Activated T-helper 9 cell treated with anti-CD3 and anti-CD28 coated beads, Interleukin-2, amount 50 U/mL, for 16 hours (primary cell): ENCODE data around the gene PSD.

Source experiments
- DNase-seq: peaks from one replicate; pipeline ENCODE4 v3.0.0-alpha.2; 2020; ENCODE audit warnings: low read depth

Gene PSD

GRCh38 chr10:102438374-102438773, 19.8 kb upstream of the PSD start:
- no peak for DNase-seq

GRCh38 chr10:102437515-102437914, 18.9 kb upstream of the PSD start:
- no peak for DNase-seq

- no peak for DNase-seq
These were observed 17.7 kb upstream of the PSD start for GRCh38 chr10:102436312-102436711.

DNA sequence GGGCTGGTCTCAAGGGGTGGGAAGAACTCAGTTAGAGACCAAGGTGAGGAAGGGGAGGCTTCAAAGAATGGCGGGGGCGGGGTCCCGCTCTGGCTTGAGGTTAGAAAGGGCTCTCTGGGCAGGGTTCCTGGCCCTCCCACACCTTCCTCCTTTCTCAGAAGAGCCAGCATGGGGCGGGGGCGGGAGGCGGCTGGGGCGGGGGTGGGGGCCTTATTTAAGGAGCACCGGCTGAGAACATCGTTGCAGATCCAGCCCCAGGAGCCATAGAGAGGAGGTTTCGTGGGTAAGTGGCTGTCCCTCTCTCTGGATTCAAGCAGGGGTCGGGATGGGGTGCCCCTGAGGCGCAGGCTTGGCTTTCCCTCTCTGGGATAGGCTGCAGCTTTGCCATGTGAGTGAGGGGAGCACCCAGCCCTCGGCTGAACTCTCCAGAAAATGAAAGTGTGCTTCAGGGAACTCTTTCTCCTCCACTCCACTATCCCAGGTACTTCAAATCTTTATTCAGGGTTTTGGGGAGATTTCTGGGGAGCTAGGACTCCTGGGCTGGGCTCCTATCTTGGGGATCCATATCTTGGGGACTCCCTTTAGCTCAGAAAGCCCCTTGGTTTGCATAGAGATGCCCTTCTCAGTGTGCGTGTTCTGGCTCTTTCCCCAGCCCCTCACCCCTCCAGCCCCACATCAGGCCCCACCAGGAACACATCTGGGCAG, 17.1 kb upstream of the PSD start:
- no peak for DNase-seq

GRCh38 chr10:102435133-102435497, 16.5 kb upstream of the PSD start:
- DNase-seq: no peak

GRCh38 chr10:102434394-102435132, 16.0 kb upstream of the PSD start:
- DNase-seq: no peak

DNA sequence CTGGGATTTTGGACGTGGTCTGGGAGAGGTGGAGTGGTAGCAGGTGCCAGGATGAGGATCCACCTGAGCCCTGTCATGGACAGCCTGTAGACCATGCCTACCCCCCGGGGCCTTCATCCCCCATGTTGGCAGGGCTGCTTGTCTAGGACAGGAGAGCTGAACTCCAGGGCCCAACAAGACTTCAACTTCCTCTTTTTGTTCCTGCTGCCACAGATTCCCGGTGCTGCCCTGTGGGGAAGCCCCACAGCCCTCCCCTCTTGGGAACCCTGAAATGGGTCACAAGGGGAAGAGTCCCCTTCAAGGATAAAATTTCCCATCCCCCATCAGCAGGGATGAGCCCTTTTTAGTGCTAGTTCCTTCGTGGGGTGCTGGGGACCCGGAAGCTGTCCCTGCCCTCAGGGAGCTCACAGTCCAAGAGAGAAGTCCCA, 15.0 kb upstream of the PSD start:
- no peak for DNase-seq

GRCh38 chr10:102432162-102432950, 13.8 kb upstream of the PSD start, which contains the start of gene CUEDC2:
Gene CUEDC2, minus strand, starts transcription at chr10:102432574. Its CDS starts 7,386 bp downstream, at chr10:102425188.
- DNase-seq: peak; percentile 92

- no peak for DNase-seq
These were observed 13.0 kb upstream of the PSD start for GRCh38 chr10:102431452-102432124.

- DNase-seq: no peak
These were observed 10.9 kb upstream of the PSD start for GRCh38 chr10:102429468-102429867.

DNA sequence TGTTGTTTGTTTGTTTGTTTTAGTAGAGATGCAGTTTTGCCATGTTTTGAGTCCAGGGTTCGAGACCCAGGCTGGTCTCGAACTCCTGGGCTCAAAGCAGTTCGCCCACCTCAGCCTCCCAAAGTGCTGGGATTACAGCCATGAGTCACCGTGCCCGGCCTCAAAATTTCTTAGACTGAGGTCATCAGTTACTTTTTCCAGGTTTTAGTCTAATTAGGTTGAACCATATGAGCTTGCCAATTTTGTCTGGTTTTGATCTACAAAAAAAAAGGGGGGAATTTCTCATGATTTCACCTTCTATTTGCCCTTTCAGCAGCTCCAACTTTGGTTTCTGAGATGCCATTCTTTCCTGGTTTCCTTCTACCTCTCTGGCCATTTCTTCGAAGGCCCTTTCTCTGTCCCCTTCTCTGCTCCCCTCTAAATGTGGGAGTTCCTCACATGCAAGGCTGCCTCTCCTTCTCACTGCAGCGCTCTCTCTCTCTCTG, 8.3 kb upstream of the PSD start:
- no peak for DNase-seq

DNA sequence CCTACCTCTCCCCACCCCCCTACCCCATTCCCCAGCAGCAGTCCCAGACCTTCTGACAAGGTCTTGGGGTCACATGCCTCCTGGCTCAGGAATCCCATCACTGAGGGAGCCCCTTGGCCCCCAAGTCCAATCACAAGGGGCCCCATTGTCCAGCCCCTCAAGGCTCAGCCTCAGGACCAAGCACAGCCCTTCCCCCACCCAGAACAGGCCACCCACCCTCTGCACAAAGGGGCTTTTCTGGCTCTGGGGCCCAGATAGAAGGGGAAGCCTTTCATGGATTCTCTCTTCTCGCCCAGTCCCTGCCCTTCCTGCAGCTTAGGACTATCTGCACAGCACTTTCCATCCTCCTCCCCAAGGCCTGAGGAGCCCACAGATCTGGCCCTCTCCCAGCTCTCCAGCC, 6.9 kb upstream of the PSD start:
- no peak for DNase-seq

DNA sequence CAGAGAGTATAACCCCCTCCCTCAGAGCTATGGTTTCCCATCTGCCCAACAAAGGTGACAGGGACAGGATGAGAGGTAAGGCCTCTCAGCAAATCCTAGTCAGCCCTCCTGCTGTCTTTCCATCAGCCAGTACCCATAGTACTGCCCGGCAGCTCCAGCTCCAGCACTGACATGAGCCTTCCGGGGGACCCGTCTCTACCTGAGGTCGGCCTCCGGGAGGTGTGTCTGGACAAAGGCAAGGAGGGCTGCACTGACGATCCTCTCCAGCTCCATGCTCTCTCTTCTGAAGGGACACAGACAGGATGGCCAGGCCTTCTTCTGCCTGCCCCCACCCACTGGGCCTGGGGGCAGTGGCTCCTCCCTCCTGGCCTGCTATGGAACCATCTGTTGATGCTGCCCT, 6.3 kb upstream of the PSD start:
- DNase-seq: no peak

GRCh38 chr10:102424145-102424544, 5.6 kb upstream of the PSD start:
- DNase-seq: no peak

DNA sequence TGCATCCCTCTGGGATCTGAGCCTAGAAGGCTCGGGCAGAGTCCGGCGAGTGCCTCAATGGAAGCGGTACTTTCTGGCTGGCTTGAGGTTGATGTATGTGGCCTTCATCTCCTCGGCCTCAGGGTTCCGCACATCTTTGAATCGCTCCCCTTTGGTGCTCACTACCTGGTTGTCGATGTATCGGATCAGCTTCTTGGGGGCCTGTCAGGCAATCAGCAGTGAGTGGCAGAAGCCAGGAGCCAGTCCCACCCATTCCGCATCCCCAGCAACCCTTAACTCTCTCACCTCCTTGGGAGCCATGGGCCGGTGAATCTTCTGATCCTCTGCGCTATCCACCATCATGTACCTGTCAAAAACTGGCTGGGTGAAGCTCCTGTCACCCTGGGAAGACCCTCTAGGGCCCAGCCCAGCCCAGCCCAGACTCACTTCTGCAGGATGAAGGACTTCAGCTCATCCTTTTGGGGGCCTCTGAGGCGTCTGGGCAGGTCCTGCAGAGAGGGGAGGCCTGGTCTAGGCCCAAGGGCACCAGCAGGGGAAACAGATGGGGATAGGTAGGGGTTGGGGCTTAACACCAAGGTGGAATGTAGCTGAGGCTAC, 4.9 kb upstream of the PSD start:
- DNase-seq: no peak

DNA sequence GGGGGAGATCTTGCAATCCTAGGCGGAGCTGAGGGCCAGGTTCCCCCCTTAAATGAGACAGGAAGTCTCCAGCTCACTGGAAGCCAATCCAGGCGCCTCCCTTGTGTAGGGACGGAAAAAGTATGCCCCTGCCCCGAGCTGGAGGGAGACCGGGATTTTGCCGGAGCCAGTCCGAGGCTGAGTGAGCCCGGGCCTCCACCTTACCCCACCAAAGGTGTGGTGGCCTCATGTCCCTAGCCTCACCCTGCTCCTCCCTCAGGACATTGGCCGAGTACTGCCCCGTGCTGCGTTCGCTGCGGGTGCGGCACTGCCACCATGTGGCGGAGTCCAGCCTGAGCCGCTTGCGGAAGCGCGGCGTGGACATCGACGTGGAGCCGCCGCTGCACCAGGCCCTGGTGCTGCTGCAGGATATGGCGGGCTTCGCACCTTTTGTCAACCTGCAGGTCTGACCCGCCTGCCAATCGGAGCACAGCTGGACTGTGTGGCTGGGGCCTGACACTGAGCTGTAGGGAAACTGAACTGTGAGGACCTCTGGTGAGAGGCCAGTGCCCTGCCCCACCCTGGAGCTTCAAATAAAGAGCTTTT, 4.1 kb upstream of the PSD start:
- no peak for DNase-seq

GRCh38 chr10:102421757-102422512, 3.4 kb upstream of the PSD start:
- DNase-seq: no peak

GRCh38 chr10:102421507-102421756, 2.8 kb upstream of the PSD start:
- no peak for DNase-seq

- DNase-seq: peak; percentile 89
These were observed 2.3 kb upstream of the PSD start, which contains the start of gene FBXL15 for GRCh38 chr10:102420714-102421506. Gene FBXL15, plus strand, starts transcription at chr10:102420836. Its CDS starts 294 bp downstream, at chr10:102421130.

DNA sequence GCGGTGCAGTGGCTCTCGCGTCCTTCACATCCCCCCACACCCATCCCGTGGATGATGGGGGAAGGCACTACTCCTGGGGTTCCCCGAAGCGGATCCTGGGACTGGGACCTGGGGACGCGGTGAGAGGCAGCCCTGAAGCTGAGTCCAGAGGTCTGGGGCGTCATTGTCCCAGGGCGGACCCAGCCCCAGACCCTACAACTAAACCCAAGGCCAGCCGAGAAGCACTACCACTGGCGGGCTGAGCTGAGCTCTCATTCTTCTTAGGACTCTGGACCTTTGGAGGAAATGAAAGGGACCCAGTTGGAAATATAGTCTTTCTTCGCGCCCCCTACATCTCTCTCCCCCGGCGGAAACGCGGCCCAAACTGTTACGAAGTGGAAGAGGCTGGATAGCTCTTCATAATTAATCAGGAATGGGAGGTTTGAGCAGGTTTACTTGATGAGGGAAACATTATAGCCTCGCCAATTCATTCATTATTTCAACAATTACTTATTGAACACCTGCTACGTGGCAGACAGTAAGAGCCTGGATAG, 1.7 kb upstream of the PSD start:
- no peak for DNase-seq
